ENCODE data around the gene C1orf50.
"Not testable (repeated sequence)": the region's sequence is repeated elsewhere in the genome, so short reads cannot be mapped to it uniquely, and the experiment has no call there.

C1orf50 gene

DNA sequence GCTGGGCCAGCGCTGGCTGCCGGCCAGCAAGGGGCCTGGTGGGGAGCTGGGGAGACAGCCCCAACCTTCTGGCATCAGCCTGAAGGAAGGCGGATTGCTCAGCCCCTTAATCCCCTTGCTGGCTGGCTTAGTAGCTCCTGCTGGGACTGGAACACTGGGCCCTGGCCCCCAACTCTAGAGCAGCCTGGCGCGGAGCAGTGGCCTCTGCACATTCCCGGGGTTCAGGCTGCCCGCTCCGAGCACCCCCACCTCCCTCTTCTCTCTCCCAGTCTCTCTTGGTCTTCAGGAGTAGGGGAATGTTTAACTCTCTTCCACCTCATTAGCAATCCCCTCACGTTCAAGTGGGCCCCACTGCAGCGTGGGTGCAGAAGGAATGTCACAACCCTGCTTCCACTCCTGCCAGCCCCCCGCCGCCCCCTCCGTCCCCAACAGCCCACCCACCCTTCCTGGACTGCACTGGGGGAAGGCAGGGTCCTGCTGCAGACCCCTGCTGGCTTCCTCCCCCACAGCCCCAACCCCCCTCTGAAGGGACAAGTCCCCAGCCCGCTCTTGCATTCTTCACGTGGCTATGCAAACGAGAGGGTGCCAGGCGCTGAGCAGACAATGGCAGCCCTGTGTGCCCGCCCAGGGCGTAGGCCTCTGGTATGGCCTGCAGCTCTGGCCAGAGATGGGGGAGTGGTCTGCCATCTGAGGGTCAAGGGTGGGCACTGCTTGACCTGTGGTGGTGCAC lies 26.0 kb upstream of the C1orf50 start:
- no peak for DNase-seq

DNA sequence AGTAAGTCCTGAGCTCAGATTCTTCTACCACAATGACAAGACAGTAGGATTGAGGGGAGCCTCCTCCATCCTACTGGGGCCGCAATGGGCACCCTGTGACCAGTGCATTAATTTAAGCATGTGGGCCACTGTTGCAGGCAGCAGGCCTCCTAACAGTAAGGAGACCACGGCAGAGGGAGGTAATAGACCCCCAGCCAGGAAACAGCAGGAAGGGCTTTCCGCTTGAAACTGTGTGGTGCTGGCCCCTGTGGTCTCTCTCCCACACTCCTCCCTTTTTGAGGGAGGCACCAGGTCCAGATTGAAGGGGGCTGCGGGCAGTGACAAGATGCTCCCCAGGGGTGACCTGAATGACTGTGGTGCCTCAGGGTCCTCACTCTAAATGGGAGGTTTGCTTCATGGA lies 25.3 kb upstream of the C1orf50 start:
- DNase-seq: no peak

DNA sequence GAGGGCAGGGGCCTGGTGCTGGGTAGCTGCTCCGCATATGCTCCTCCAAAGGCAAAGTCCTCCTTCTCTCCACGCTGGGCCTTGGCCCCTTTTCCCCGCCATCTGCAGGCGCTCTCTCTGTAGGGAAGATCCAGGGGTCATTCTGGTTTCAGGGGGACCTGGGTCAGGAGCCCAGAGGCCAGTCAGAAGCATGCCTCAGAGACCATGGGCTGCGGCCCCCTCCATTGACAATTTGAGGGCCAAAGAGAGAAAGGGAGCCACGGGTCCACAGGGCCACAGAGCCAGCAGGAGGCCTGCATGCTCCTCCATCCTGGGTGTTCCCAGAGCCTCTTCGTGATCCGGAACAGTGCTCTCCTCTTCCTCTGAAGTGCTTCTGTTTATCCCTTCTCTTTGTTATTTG lies 24.9 kb upstream of the C1orf50 start:
- no peak for DNase-seq

DNA sequence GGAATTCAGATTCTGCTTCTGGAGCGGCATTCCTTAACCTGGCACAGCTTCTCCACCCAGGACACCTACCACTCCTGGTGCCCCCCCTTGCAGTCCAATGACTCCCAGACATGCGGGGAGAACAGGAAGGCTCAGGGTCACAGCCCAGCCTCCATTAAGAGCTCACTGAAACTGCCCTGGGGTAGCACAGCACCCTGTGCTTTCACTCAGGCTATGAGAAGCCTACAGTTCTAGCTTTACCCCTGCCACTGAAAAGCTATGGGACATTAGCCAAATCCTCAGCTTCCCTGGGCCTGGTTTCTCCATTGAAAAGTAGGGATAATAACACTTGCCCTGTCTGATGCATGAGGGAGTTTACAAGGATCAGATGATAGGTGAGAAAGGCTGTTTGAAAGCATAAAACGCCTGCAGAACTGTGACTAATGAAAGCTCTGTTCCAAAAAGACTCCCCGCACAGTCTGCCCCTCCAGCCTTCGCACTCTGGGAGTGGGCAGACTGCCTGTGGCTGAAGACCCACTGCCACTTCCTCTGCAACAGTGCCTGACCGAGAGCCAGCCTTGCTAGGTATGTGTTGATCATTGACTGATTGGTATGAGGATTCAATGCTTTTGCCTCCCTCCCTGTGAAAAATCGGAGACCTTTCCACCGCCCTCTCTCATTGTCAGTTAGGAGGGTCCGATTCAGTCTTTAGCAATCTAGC lies 24.3 kb upstream of the C1orf50 start:
- no peak for DNase-seq

DNA sequence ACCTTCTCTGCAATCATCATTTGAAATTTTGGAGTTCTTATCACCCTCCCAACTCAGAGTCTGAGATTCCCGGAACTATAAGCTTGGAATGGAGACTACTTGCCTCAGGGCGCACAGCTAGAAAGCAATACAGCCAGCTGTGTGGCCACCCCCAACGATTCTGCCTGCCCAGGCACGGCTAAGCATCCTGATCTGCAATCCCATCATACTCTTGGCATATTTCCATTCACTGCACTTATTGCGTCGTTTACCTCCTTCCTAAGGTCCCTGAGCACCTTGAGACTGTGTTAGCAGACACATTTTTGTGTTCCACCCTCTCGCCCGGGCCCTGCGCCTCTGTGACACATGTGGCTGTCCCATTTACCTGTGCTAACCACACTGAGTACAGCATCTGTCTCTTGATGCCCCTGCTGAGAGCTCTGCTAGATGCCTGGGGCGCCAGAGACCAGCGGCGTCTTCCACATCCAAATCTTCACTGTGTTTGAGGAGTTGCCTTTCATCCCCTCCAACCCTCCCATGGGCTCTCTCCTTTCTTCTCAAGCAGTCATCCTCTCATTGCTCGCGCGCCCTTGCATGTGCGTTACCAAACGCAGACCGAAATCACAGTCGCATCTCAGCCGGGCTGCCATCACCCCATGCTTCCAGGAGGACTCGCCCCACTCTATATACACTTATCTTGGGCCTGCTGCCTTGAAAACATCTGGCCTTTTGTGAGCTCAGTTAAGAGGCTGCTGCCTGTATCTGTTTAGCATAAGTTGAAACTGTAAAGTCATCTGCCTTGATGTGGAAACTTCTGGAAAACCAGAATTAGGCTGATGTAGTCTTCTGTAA lies 23.5 kb upstream of the C1orf50 start:
- DNase-seq: no peak

DNA sequence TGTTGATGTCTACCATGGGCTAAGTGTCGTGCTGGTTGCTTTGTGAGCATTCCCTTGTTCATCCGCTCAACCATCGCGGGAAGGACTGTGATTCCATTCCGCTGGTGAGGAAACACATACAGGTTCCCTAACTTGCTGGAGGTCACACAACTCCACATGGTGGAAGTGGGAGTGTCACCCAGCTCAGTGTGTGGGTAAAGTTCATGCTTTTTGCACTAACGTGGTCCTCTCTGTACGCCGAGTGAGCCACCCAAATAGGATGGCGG lies 23.0 kb upstream of the C1orf50 start:
- DNase-seq: no peak

DNA sequence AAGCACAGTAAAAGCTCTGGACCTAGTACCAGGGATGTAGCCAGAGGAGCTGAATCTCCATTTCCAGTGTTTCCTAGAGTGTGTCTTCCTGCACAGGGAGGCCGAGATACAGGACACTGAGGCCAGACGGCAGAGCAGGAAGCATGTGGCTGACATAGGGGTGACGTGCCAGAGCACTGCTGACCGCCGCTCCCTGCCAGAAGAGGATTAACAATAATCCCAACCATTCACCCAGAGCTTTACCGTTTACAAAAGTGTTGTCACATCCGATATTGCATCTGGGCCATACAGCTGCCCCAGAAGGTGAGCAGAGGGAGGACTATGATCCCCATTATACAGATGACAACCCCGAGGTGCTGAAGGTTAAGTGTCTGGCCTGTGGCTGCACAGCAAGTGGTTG lies 21.2 kb upstream of the C1orf50 start:
- DNase-seq: no peak

DNA sequence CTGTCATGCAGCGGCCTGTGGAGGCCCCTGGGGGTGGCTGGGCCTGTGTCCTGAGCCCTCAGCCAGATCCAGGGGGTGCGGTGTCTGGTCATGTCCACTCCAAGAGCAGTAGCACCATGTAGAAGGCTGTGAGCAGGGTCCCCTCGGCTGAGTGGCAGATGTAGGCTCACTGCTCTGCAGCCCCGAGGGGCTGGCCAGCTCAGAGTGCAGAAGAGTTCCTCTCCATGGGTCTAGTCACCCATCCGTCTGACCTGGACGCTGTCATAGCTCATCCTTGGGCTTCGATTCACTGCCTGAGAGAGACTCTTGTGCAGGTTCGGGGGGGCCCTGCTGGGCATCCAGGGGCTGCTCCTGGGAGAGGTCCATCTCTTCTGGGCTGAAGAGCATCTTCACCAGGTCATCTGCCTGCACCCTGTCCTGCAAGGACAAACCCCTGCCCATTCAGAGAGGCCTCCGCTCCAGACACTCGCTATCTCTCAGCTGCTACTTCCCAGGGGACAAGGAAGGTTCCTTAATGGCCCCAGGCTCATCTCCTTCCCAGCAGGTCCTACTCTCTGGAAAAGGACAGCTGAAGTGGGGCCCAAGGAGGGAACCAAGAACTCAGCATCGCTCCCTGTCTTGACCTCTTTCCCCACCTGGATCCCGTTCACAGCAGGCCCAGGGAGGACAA lies 20.5 kb upstream of the C1orf50 start:
- DNase-seq: no peak

DNA sequence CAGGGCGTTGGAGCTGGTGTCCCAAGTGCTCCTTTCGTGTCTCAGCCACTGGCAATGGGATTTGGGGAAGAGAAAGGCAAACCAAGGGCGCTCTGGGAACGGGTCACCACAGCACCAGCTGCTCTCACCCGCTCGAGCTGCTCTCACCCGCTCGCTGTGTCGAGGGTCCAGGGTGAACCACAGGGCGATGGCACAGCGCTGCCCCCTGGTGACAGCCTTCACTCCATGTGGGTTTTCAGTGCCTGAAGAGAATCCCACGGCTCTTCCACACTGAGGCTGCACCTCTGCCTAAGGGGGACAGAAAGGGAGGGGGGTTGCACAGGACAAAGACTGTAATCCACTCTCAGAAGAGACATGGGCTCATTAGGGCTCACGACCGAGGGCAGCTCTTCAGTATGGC lies 19.9 kb upstream of the C1orf50 start:
- no peak for DNase-seq

DNA sequence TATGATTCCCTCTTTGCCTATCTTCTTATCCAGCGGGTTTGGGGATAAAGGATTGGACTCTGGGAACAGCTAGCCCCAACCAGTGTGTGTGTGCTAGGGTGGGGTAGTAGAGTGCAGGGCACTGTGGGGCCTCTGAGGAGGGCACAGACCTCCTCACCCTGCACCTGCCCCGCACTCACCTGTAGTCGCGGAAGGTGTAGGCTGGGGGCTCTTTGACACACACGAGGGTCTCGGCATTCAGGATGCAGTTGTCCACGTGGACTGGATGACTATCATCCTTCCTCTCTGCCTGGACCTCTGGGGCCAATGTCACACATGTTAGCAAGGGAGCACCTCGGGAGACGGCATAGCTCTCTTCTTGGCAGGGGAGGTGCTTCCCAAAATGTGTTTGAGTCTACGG lies 19.0 kb upstream of the C1orf50 start:
- no peak for DNase-seq

DNA sequence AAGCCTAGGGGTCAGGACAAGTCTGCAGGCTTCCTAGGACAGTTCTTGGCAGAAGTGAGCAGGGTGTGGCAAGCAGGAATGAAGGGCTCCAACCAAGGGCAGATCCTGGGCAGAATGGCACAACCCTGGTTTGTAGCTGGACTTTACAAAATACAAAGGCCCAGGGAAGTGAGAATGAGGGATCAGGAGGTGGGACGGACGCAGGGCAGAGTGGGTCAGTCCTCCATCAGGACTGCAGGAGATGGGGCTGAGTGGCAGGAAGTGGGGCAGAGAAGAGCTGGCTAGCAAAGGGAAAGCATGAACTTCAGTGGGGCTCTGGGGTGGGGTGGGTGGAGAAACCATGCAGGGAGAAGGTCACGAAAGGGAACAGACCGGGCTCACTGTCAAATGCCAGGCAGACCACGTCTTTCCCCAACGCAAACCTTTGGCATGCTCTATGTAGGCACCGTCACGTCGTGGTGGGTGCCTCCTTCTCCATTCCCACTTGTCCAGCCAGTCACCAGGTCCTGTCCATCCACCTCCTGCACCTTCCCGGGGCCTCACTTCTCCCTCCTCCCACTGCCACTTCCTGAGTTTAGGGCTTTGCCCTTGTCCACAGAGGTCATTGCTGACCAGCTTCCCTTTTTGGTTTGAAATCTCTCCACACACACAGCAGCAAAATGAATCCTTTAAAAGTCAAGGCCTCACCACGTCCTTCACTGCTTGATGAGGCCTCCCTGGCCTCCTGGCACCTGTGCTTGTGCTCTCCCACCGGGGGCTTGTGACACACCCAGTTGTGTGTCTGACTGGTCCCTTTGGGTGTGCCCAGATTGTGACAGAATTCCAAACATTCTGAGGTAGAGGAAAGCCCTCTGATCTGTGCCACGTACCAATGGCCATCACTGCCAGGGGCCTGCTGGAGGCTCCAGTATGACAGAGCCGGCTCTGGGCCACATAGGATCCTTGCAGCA lies 18.3 kb upstream of the C1orf50 start:
- no peak for DNase-seq

DNA sequence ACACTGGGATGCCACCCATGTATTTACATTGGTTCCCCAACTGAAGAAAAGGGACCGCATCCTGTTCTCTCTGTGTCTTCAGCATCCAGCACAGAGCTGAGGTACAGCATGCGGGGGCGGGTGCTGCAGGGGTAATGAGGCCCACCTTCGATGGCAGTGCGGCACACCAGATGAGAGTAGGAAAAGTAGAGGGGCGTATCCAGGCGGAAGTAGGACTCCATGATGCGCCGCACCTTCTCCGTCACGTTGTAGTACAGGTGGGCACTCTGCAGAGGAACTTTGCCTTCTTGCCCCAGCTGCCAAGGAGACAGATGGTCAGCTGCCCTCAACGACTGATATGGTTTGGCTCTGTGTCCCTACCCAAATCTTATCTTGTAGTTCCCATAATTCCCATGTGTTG lies 17.0 kb upstream of the C1orf50 start:
- no peak for DNase-seq

DNA sequence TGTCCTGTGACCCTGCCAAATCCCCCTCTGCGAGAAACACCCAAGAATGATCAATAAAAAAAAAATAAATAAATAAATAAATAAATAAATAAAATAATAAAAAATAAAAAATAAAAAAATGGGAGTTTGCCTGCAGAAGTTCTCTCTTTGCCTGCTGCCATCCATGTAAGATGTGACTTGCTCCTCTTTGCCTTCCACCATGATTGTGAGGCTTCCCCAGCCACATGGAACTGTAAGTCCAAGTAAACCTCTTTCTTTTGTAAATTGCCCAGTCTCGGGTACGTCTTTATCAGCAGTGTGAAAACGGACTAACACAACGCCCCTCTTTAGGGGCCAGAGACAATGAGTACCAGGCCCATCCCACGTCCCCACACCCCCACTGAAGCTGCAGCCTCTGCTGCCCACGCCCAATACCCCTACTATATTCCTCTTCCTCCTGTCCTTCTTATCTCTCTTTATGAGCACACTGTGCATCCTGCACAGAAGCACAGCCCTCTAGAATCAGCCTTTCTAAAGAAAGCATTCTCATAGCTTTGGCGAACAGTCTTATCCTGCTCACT lies 15.5 kb upstream of the C1orf50 start:
- not testable (repeated sequence) for DNase-seq

DNA sequence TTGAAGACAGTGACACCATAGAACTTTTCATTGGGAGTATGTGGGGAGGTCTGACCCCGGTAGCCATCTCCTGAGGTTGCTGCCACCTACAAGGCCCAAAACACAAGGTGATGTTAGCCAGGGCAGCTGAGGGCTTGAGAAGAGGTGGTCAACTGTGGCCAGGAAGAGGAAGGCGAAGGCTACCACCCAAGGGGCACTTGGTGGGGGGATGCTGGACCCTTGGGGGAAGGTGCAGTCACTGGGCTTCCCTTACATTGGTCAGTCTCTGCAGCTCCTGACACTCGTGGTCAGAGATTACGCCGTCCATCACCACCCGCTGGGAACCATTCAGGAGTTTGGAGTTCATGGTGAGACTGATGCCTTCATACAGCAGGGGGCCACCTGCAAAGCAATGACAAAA lies 14.8 kb upstream of the C1orf50 start:
- no peak for DNase-seq

DNA sequence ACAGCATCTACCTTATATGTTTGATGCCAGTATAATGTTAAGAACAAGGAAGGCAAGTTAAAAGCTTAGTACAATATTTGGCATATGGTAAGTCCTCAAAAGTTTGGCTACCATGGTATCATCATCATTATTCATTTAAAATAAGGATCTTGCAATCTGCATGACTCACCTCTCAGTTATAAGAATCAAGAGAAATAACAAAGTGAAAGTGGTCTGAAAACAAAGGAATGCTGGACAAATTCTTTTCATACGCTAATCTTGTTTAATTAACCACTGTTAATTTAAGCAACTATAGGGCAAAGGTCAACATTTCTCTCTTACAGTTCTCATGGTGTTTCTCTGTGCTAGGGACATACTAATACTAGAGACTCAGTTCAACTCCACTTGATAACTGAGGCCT lies 14.0 kb upstream of the C1orf50 start:
- no peak for DNase-seq

DNA sequence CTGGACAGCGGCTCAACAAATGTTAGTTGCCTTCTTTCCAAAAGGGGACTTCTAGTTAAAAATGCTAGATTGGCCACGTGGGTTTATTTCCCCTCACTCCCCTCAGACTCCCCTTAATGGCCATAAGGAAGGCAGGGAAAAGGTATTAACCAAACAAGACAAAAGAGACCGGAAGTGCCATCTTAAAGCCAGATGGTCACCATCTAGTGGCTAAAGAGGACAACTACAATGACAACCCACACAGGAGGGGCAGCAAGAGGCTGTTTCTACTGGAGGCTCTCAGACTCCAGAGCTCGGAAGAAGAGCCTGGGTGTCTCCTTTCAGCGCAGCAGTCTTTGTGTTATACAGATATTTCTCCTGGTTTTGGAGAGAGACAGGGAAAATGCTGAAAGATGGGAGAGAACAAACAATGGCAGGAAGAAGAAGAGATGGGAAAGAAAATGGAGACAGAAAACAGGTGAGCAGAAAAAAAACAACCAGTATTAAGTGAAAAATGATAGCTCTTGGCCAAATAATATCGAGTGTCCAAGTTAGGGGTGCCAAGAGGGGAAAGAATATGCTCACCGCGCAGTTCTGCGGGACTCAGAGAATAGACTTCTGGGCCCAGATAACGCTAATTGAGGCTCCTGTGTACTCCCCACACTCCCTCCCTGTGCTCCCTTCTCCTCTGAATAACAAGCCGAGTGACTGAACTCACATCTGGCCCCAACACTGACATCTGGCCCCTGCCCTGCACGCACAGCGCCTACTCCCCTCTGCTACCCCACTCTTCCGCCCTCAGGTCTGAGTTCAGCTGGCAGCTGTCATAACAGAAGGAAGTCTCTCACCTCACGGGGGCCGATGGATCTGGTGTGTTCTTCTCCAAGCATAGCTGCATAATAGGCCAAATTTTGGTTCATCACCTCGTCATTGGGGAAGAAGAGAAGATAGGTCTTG lies 9.8 kb upstream of the C1orf50 start:
- no peak for DNase-seq

DNA sequence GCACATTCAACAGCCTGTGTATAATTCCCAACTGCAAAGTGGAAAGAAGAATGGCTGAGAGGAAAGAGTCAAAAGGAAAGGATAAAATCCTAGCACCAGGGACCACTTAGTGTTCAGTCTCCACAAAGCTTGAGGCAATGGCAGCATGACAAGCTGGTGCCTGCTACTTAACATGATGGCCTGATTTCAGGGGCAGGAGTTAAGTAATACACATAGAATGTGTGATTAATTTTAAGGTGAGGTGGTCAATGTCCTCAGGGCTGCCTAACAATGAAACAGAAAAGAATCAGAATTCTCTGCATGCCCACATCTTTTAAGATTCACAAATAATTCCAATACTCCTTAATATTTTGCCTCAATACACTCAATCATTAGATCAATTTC lies 9.2 kb upstream of the C1orf50 start:
- DNase-seq: no peak

DNA sequence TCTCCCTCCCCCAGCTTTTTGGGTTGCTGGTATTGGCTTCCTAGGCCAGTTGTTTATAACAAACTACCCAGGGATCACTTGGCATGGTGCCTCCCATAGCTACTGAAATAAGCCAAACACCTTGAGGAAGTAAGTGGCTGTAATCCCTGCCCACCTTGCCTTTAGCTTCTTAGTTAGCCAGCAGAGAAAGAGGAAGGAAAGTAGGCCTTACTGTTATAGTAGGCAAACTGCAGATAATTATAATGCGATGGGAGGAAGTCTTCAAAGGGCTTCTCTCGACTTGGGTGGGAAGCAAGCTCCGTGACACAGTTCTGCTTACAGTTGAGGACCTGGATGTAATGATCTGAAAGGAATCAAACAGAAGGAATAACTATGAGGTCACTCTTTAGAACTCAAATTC lies 8.4 kb upstream of the C1orf50 start:
- no peak for DNase-seq

DNA sequence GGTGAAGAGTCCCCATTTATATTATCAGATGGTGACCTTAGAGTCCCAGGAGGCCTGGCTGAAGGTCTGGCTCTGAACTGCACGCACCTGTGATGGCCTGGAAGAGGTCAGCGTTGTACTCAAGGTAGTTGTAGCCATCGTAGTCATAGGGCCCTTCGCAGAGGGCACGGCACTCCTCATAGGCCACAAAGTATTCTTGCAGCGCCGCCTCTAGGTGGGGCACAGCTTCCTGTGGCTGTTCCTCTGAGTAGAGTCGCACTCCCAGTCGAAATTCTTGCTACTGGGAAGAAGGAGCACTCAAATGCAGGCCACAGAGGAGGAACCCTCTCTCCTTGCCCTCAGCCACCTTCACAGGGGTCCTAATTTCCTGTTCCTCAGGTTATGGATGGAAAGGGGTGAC lies 7.9 kb upstream of the C1orf50 start:
- DNase-seq: no peak

DNA sequence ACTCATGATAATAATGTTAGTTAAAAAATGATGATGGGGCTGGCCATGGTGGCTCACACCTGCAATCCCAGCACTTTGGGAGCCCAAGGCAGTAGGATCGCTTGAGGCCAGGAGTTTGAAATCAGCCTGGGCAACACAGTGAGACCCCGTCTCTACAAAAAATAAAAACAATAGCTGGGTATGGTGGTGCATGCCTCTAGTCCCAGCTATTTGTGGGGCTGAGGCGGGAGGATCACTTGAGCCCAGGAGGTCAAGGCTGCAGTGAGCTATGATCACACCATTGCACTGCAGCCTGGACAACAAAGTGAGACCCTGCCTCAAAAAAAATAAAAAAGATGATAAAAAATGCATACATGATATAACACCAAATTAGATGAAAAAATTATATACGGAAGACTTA lies 5.5 kb upstream of the C1orf50 start:
- no peak for DNase-seq

DNA sequence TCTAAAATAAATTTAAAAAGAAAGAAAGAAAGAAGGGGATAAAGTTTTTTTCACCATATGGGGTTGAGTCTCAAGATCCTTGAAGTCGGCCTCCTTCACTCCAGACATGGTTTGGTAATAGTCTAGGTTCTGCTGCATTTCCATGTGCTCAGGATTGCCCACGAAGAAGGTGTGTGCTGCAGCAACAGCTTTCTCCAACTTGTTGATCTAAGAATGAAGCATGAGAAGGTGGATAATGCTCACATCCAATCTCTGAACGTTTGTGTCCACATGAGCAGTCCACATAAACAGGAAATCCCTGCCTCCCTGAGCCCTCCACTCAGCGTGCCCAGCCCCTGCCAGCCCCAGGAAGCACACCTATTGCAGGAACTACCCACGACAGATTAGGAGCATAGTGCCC lies 4.8 kb upstream of the C1orf50 start:
- DNase-seq: no peak

Measured in activated gamma-delta T cell (primary cell).